Ishikawa (cell line): ENCODE results near the gene NHSL2.

ENCODE experiments used
- CEBPB ChIP-seq: IDR thresholded peaks from 2 replicates; pipeline ENCODE4 v1.6.1; 2012
- EP300 ChIP-seq: IDR thresholded peaks from 2 replicates; pipeline ENCODE4 v1.6.1; 2012; ENCODE audit warnings: borderline replicate concordance
- MAX ChIP-seq: IDR thresholded peaks from 2 replicates; pipeline ENCODE4 v1.6.1; 2012
- RAD21 ChIP-seq: IDR thresholded peaks from 2 replicates; pipeline ENCODE4 v1.6.1; 2012; ENCODE audit warnings: low read depth
- REST ChIP-seq: IDR thresholded peaks from 2 replicates; pipeline ENCODE4 v1.6.1; 2012; ENCODE audit warnings: low read depth, mild to moderate bottlenecking
- TAF1 ChIP-seq: IDR thresholded peaks from 2 replicates; pipeline ENCODE4 v1.6.1; 2012; ENCODE audit warnings: low read depth, mild to moderate bottlenecking
- USF1 ChIP-seq: IDR thresholded peaks from 2 replicates; pipeline ENCODE4 v1.6.1; 2012

- TF ChIP-seq MAX (no peak), USF1 (no peak), TAF1 (no peak), EP300 (no peak), REST (no peak), RAD21 (no peak), CEBPB (no peak)
These were observed 47.6 kb downstream of the NHSL2 start for GRCh38 chrX:71958281-71958675.
